GM18520 (cell line): ENCODE results near the gene CYP4F12.
"Not testable (repeated sequence)": the region's sequence is repeated elsewhere in the genome, so short reads cannot be mapped to it uniquely, and the experiment has no call there.

ENCODE experiments used
- ATAC-seq: cut with Tn5 transposase; IDR thresholded peaks from one replicate; pipeline ENCODE4 v1.9.1; 2021; ENCODE audit not compliant: unreplicated experiment

Gene CYP4F12

DNA sequence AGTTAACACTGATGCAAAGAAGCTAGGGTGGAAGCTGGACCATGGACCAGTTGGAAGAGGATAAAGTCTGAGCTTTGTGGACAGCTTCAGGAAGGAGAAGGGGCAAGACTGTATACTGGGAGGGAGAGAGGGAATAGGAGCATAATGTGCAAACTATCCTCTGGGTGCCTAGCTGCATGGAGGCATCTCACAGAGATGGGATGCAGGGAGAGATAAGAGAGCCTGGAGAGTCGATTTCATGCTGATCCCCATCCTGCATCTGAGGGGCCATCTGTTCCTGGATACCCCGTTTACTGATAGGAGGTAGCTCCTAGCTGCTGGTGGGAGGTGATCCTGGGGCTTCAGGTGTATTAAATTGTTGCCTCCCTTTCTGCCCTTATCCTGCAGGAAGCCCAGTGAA lies 23.4 kb upstream of the CYP4F12 start:
- ATAC-seq = no peak

DNA sequence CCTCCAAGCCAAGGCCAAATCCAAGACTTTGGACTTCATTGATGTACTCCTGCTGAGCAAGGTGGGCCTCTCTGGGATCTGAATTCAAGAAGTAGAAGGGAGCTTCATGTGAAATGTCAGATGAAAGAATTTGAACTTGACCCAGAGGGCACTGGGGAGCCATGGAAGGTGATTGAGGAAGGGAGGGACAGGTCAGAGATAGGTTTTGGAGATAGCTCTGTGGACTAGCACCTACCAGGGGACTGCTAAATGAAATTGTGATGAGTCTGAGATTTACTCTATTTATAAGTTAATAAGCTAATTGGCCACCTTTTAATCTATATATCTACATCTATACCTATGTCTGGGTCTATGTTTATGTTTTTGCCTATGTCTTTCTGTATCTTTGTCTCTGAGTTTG lies 22.8 kb upstream of the CYP4F12 start:
- ATAC-seq = not testable (repeated sequence)

- ATAC-seq = no peak
Measured at GRCh38 chr19:15651791-15652190, 21.1 kb upstream of the CYP4F12 start.

DNA sequence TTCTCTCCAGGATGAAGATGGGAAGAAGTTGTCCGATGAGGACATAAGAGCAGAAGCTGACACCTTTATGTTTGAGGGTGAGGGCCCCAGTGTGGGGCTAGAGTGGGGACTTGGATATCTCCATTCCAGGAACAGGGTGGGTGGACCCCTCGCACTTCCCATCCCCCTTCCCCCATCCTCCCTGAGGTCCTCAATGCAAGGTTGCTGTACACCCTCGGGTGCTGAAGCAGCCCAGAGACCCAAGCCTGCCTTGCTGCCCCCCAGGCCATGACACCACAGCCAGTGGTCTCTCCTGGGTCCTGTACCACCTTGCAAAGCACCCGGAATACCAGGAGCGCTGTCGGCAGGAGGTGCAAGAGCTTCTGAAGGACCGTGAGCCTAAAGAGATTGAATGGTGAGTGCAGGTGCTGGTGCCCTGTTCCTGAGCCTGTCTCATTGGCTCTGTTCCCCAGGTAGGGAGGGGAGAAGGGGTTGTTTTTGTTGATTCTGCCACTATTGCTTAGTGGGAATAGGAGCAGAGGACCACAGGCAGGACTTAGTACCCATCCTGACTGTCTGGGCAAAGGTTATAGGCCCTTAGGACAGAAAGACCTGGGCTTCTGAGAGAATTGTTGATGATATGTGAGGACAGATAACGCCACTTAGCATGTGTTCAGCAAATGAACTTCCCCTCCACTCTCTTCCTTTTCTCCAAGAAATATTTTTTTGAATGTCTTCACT lies 20.2 kb upstream of the CYP4F12 start:
- ATAC-seq = no peak

DNA sequence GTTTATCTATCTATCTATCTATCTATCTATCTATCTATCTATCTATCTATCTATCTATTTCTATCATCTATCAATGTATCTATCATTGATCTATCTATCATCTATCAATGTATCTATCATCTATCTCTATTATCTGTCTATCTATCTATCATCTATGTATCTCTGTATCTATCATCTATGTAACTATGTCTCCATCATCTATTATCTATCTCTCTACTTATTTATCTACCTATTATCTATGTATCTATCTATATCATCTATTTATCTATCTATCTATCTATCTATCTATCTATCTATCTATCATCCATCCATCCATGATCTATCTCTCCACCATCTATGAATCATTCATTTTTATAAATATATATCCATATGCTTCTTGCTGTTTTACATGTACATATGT lies 16.4 kb upstream of the CYP4F12 start:
- ATAC-seq = no peak

GRCh38 chr19:15663247-15663646 lies 9.6 kb upstream of the CYP4F12 start:
- ATAC-seq = no peak

DNA sequence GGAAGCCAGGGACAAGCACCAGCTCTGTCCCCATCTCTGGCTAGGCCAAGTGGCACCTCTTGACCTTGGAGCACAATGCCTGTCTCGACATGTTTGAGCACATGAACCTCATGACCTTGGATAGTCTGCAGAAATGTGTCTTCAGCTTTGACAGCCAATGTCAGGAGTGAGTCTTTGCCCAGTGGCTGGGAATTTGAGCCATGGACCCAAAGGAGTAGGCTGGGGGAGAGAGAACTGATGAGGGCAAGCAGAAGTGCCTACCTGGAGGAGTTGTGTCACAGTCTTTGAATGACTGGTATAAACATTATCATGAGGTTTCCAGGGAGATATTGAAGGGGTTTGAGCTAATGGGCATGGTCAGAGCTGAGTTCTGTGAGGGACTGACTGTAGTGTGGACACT lies 6.7 kb upstream of the CYP4F12 start:
- no peak for ATAC-seq

DNA sequence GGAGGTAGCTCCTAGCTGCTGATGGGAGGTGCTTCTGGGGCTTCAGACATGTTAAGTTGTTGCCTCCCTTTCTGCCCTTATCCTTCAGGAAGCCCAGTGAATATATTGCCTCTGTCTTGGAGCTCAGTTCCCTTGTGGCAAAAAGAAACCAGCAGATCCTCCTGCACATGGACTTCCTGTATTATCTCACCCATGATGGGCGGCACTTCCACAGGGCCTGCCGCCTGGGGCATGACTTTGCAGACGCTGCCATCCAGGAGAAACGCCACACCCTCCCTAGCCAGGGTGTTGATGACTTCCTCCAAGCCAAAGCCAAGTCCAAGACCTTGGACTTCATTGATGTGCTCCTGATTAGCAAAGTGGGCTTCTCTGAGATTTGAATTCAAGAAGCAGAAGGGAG lies 6.0 kb upstream of the CYP4F12 start:
- no peak for ATAC-seq

- no peak for ATAC-seq
Measured at GRCh38 chr19:15669440-15669839, 3.4 kb upstream of the CYP4F12 start.

DNA sequence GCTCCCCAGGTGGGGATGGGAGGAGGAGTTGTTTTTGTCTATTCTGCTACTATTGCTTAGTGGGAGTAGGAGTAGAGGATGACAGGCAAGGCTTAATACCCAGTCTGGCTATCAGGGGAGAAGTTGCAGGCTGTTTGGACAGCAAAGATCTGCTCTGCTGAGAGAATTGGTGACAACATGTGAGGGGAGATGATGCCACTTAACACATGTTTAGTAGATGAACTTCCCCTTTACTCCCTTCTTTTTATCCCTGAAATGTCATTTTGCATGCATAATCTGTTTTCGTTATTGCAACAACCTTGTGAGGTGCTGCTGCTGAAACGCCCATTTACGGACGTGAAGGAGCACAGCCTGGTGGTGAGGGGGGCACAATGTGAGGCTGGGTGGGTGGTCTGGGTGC lies 3.0 kb upstream of the CYP4F12 start:
- ATAC-seq = no peak

DNA sequence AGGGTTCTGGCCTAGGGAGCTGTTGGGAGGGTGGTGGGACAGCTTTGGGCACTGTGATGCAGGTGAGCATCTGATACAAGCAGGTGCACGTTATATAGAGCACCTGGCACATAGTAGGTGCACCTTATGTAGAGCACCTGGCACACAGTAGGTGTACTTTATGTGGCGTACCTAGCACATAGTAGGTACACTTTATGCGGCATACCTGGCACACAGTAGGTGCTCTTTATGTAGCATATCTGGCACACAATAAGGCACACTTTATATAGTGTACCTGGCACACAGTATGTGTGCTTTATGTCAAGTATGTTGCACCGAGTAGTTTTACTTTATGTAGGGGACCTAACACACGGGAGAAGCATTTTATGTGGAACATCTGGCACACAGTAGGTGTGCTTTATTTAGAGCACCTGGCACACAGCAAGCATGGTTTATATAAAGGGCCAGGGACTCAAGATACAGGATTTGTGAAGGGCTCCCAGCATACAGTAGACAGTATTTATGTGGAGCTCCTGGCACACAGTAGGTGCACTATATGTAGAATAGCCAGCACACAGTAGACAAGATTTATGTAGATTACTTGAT lies 1.6 kb upstream of the CYP4F12 start:
- ATAC-seq = no peak

GRCh38 chr19:15671891-15672579 lies 852 bp upstream of the CYP4F12 start:
- ATAC-seq = no peak

DNA sequence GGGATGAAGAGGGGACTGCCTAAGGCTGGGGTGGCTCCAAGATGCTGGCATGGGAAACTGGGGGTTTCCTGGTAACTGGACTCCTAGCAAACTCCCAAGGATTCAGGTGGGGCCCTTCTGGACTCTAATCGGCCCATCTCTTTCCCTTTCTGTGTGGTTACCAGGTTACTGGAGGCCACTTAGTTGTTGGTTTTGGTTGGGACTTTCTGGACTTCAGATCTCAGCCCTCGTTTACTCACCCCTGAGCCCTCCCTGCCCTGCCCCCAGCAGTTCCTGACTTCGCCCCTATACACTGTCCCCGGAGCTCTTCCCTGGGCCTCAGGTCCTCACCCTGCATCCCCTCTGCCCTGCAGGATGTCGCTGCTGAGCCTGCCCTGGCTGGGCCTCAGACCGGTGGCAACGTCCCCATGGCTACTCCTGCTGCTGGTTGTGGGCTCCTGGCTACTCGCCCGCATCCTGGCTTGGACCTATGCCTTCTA lies 328 bp downstream of the CYP4F12 start:
- no peak for ATAC-seq

DNA sequence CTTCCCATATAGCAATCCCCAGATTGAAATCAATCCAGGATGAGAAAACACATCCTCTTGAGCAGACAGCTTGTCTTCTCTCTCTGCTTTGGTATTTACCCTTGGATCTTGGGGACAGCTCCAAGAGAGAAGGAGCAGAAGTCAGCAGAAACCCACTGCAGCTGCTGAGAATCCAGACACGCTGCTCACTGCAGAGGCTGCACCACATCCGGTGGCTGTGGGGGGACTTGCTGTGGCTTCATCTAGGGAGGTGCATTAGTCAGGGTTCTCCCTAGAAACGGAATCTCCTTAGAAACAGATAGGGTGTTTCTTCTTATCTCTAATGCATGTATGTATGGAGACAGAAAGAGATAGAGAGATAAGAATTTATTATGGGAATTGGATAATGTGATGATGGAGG lies 2.7 kb downstream of the CYP4F12 start:
- no peak for ATAC-seq

DNA sequence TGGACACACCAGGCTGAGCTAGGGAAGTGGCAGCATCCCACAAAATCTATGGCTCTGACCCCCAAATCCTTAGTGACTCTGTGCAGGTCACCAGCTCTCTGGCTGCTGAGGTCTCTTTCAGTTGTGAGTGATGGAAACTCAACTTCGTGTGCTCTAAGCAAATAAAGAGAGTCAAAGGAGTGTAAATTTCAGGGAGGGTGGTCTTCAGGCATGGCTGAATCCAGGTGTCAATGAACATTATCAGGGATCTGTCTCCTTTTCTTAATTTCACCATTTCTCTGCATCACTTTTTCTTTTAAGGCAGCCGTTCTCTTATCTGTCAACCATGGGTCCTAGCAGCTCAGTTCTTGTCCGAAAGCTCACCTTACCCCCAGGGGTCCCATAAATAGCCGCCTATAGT lies 6.2 kb downstream of the CYP4F12 start:
- no peak for ATAC-seq

DNA sequence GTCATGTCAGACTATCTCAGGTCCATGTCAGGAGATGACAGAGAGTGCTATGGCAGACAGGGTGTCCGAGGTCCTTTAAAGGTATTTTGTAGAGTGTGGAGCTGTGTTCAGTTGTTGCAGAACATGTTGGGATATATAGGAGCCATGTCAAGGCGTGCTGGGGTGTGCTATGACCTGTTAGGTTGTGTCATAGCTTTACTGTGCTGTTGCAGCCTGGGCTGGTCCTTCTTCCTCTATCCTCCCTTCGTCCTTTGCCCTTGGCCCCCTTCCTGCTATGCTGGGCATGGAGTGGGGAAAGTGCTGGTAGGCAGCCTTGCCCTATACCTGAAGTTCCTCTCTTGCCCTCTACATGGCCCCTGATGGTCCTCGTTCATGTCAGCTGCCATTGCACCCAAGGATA lies 7.0 kb downstream of the CYP4F12 start:
- not testable (repeated sequence) for ATAC-seq

GRCh38 chr19:15680478-15681322 lies 7.8 kb downstream of the CYP4F12 start:
- no peak for ATAC-seq

DNA sequence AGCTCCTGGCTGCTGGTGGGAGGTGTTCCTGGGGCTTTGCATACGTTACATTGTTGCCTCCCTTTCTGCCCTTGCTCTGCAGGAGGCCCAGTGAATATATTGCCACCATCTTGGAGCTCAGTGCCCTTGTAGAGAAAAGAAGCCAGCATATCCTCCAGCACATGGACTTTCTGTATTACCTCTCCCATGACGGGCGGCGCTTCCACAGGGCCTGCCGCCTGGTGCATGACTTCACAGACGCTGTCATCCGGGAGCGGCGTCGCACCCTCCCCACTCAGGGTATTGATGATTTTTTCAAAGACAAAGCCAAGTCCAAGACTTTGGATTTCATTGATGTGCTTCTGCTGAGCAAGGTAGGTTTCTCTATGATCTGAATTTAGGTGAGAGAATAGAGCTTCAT lies 10.5 kb downstream of the CYP4F12 start:
- no peak for ATAC-seq

GRCh38 chr19:15684828-15685227 lies 11.9 kb downstream of the CYP4F12 start:
- ATAC-seq = no peak

- ATAC-seq = no peak
Measured at GRCh38 chr19:15696654-15697194, 23.8 kb downstream of the CYP4F12 start.
